Caco-2 (cell line): ENCODE measurements around the gene SLC32A1. TPM values are rescaled to one million over a fixed set of nuclear protein-coding genes. Genes with fewer than 3 reads are reported as not detected.

Source experiments
- BruUV-seq: library from RNA; stranded (reverse); fragments of 400-500 nt; replicated peaks from 2 replicates; lab custom pipeline; 2021; lab: Mats Ljungman, UMichigan
- CTCF ChIA-PET: fragments of 300-600 bp; sonication (Branson Sonifier 250); formaldehyde crosslinking; loops from one replicate; lab custom pipeline; 2022; ENCODE audit warnings: antibody characterized with exemption; lab: Charles Lee
- POLR2A ChIA-PET: fragments of 300-600 bp; sonication (Branson Sonifier 250); formaldehyde crosslinking; loops from one replicate; lab custom pipeline; 2022; ENCODE audit warnings: antibody characterized with exemption; lab: Charles Lee
- DNase-seq, 2 experiments: peaks; one replicate each; pipeline versions ENCODE4 v3.0.0 to v3.0.0-alpha.2; 2020 to 2022
- H3K27me3 ChIP-seq: replicated peaks from 2 replicates; pipeline ENCODE4 v1.6.0; 2011; ENCODE audit warnings: low read length; ENCODE audit not compliant: control insufficient read depth, insufficient read depth
- H3K36me3 ChIP-seq: 2 replicates; pipeline ENCODE4 v1.5.1; 2011; ENCODE audit warnings: low read length; ENCODE audit not compliant: control insufficient read depth, insufficient read depth
- H3K4me1 ChIP-seq: fragments of 250-450 bp; sonication (Bioruptor Pico); 2 replicates; pipeline ENCODE4 v1.5.1; 2020; ENCODE audit warnings: mild to moderate bottlenecking
- H3K4me3 ChIP-seq: 2 replicates; pipeline ENCODE4 v1.5.1; 2011; ENCODE audit warnings: low read depth, mild to moderate bottlenecking, control low read depth, low read length
- H3K9me3 ChIP-seq: fragments of 250-450 bp; sonication (Bioruptor Pico); 2 replicates; pipeline ENCODE4 v1.5.1; 2020; ENCODE audit warnings: mild to moderate bottlenecking, moderate library complexity
- H3K27ac Mint-ChIP-seq: one replicate; pipeline ENCODE4 v1.8.0; 2022; ENCODE audit warnings: mixed read lengths; ENCODE audit not compliant: unreplicated experiment
- H3K27me3 Mint-ChIP-seq: one replicate; pipeline ENCODE4 v1.8.0; 2022; ENCODE audit warnings: mixed read lengths; ENCODE audit not compliant: insufficient read depth, unreplicated experiment
- H3K36me3 Mint-ChIP-seq: one replicate; pipeline ENCODE4 v1.8.0; 2022; ENCODE audit warnings: mild to moderate bottlenecking, mixed read lengths; ENCODE audit not compliant: insufficient read depth, unreplicated experiment
- H3K4me1 Mint-ChIP-seq: one replicate; pipeline ENCODE4 v1.8.0; 2022; ENCODE audit warnings: low read depth, mixed read lengths; ENCODE audit not compliant: unreplicated experiment
- H3K4me3 Mint-ChIP-seq: one replicate; pipeline ENCODE4 v1.8.0; 2022; ENCODE audit warnings: mild to moderate bottlenecking, moderate library complexity, mixed read lengths; ENCODE audit not compliant: unreplicated experiment
- H3K9me3 Mint-ChIP-seq: one replicate; pipeline ENCODE4 v1.8.0; 2022; ENCODE audit warnings: mixed read lengths; ENCODE audit not compliant: unreplicated experiment
- intact Hi-C: fragments of 100-400 bp; cut with micrococcal nuclease; formaldehyde crosslinking; loops from one replicate; pipeline ENCODE4 v1.10.0; 2022; ENCODE audit not compliant: unreplicated experiment
- total RNA-seq: library from RNA; stranded (reverse); gene quantifications from 2 replicates; pipeline ENCODE4 v1.2.3, GENCODE V29; 2022
- TF ChIP-seq, protein P1 (sequence below), 2 experiments: fragments of 200-600 bp in 1 of 2; IDR thresholded peaks; 1 replicate in 1 of 2; 2 replicates in 1 of 2; pipeline versions ENCODE4 v1.5.1 to v1.8.0; 2011 to 2022; ENCODE audit warnings: antibody characterized with exemption in 1 of 2, control low read depth in 1 of 2, inconsistent platforms in 1 of 2, low read depth in 1 of 2, low read length in 1 of 2, mild to moderate bottlenecking in 1 of 2, moderate library complexity in 1 of 2; ENCODE audit not compliant: insufficient read depth in 1 of 2, severe bottlenecking in 1 of 2, unreplicated experiment in 1 of 2

SLC32A1 gene
- total RNA-seq, 1 experiment from 2014 or later, result not detected

GRCh38 chr20:38730989-38731737, 6.9 kb downstream of the SLC32A1 start:
- Histone ChIP-seq H3K36me3 (no peaks in the 10 kb centered on the region), H3K4me1 (peaks cover 17% of the 10 kb centered on the region), H3K9me3 (peaks cover 2% of the 10 kb centered on the region; the same call in 1 of the 2 replicates), H3K27me3 (peaks cover 9% of the 10 kb centered on the region), H3K4me3 (peak overlapping the region; percentile 24)
- TF ChIP-seq, protein P1, sequence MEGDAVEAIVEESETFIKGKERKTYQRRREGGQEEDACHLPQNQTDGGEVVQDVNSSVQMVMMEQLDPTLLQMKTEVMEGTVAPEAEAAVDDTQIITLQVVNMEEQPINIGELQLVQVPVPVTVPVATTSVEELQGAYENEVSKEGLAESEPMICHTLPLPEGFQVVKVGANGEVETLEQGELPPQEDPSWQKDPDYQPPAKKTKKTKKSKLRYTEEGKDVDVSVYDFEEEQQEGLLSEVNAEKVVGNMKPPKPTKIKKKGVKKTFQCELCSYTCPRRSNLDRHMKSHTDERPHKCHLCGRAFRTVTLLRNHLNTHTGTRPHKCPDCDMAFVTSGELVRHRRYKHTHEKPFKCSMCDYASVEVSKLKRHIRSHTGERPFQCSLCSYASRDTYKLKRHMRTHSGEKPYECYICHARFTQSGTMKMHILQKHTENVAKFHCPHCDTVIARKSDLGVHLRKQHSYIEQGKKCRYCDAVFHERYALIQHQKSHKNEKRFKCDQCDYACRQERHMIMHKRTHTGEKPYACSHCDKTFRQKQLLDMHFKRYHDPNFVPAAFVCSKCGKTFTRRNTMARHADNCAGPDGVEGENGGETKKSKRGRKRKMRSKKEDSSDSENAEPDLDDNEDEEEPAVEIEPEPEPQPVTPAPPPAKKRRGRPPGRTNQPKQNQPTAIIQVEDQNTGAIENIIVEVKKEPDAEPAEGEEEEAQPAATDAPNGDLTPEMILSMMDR (IDR thresholded peaks at IDR 0.05; ENCODE audit: insufficient read depth in 1 of 2, low read depth in 1 of 2, low read length in 1 of 2, severe bottlenecking in 1 of 2, unreplicated experiment in 1 of 2), result peak; percentile 100
- no TSS peak for BruUV-seq
- DNase-seq, result peak; percentile 91 to 93
- H3K9me3 Mint-ChIP-seq, result no peaks in the 10 kb centered on the region
- intact Hi-C loops, result loop anchor here (1.0 to 2.0 kb wide), 3 partner anchors 17 to 85 kb away; partner anchors contain the start of gene ACTR5
- CTCF ChIA-PET, result interaction anchor here (0.6 to 2.3 kb wide), 4 partner anchors 73 to 1143 kb away, joined by 3 to 7 read pairs (median 4); no protein-coding TSS in a partner anchor
- H3K4me1 Mint-ChIP-seq, result peaks cover 12% of the 10 kb centered on the region
- H3K36me3 Mint-ChIP-seq, result no peaks in the 10 kb centered on the region
- H3K4me3 Mint-ChIP-seq, result peak overlapping the region; percentile 69
- POLR2A ChIA-PET, result no interaction called here
- no peak overlapping the region for H3K27ac Mint-ChIP-seq
- peaks cover 66% of the 10 kb centered on the region for H3K27me3 Mint-ChIP-seq

GRCh38 chr20:38731738-38732113, 7.4 kb downstream of the SLC32A1 start:
- Histone ChIP-seq H3K4me3 (no peak overlapping the region), H3K4me1 (peaks cover 17% of the 10 kb centered on the region), H3K9me3 (peaks cover 2% of the 10 kb centered on the region; the same call in 1 of the 2 replicates), H3K27me3 (peaks cover 9% of the 10 kb centered on the region), H3K36me3 (no peaks in the 10 kb centered on the region)
- peaks cover 12% of the 10 kb centered on the region for H3K4me1 Mint-ChIP-seq
- H3K27me3 Mint-ChIP-seq, result peaks cover 64% of the 10 kb centered on the region
- ChIA-PET CTCF (interaction anchor here (0.6 to 2.3 kb wide), 2 partner anchors 73 to 201 kb away, joined by 3 to 7 read pairs; no protein-coding TSS in a partner anchor), POLR2A (no interaction called here)
- intact Hi-C loops, result loop anchor here (1.0 to 2.0 kb wide), 3 partner anchors 17 to 85 kb away; partner anchors contain the start of gene ACTR5
- no peaks in the 10 kb centered on the region for H3K36me3 Mint-ChIP-seq
- H3K9me3 Mint-ChIP-seq, result no peaks in the 10 kb centered on the region
- TF ChIP-seq, protein P1 (IDR thresholded peaks at IDR 0.05; ENCODE audit: insufficient read depth in 1 of 2, low read depth in 1 of 2, low read length in 1 of 2, severe bottlenecking in 1 of 2, unreplicated experiment in 1 of 2), result peak in 1 of 2 experiments; percentile 6
- no peak for DNase-seq
- peak overlapping the region; percentile 69 for H3K4me3 Mint-ChIP-seq
- H3K27ac Mint-ChIP-seq, result no peak overlapping the region
- no TSS peak for BruUV-seq

GRCh38 chr20:38732981-38733380, 8.7 kb downstream of the SLC32A1 start:
- peak in 1 of 2 experiments; percentile 32 for DNase-seq
- Mint-ChIP-seq H3K9me3 (no peaks in the 10 kb centered on the region), H3K4me3 (no peak overlapping the region), H3K27ac (no peak overlapping the region), H3K27me3 (peaks cover 58% of the 10 kb centered on the region), H3K36me3 (no peaks in the 10 kb centered on the region), H3K4me1 (peaks cover 12% of the 10 kb centered on the region)
- TF ChIP-seq, protein P1 (IDR thresholded peaks at IDR 0.05; ENCODE audit: insufficient read depth in 1 of 2, low read depth in 1 of 2, low read length in 1 of 2, severe bottlenecking in 1 of 2, unreplicated experiment in 1 of 2), result no peak
- H3K9me3 ChIP-seq, result peaks cover 2% of the 10 kb centered on the region; the same call in 1 of the 2 replicates
- H3K27me3 ChIP-seq, result peaks cover 9% of the 10 kb centered on the region
- intact Hi-C loops, result no loop called here
- no peak overlapping the region for H3K4me3 ChIP-seq
- ChIA-PET CTCF (interaction anchor here (0.9 kb wide), 1 partner anchor 17 kb away, joined by 3 read pairs; no protein-coding TSS in a partner anchor), POLR2A (no interaction called here)
- no TSS peak for BruUV-seq
- H3K4me1 ChIP-seq, result peaks cover 17% of the 10 kb centered on the region
- H3K36me3 ChIP-seq, result no peaks in the 10 kb centered on the region
